Spleen (tissue), 3 donors: Measurements from ENCODE around the gene NECTIN4.

Experiments used
- POLR2A ChIP-seq, 3 donors: fragments of 450-650 bp; IDR thresholded peaks; one replicate each; pipeline ENCODE4 v1.5.1; 2017; ENCODE audit warnings: antibody characterized with exemption in 3 of 3, mild to moderate bottlenecking in 1 of 3
- POLR2AphosphoS5 ChIP-seq, 3 donors: sonication (generic); formaldehyde crosslinking; IDR thresholded peaks; one replicate each; pipeline ENCODE4 v1.5.1; 2017; ENCODE audit warnings: antibody characterized with exemption in 3 of 3

- TF ChIP-seq POLR2A (IDR thresholded peaks at IDR 0.05) (no peak), POLR2AphosphoS5 (IDR thresholded peaks at IDR 0.05) (peak in 2 of 3 donors; percentile 14 to 61)
Observed at GRCh38 chr1:161051219-161051618, 38.1 kb downstream of the NECTIN4 start.
